ENCODE data around the gene FCHSD1. TPM values are rescaled to one million over a fixed set of nuclear protein-coding genes. Genes with fewer than 3 reads are reported as not detected.

Gene FCHSD1
- total RNA-seq, 1 experiment from 2014 or later = 22.7 TPM

GRCh38 chr5:141628175-141628788 is 22.9 kb downstream of the FCHSD1 start:
- Histone ChIP-seq H3K9ac (ENCODE audit: low read length) (no peak overlapping the region), H3K27ac (ENCODE audit: low read length) (no peak overlapping the region), H3F3A (ENCODE audit: low read length, unreplicated experiment) (no peaks in the 10 kb centered on the region), H3K9me3 (ENCODE audit: low read length) (no peaks in the 10 kb centered on the region), H3K4me3 (ENCODE audit: low read length) (no peak overlapping the region), H3K4me1 (ENCODE audit: insufficient read depth, low read length) (no peaks in the 10 kb centered on the region), H2AFZ (ENCODE audit: low read length) (no peak overlapping the region), H3K79me2 (ENCODE audit: low read length) (peaks cover 18% of the 10 kb centered on the region), H4K20me1 (ENCODE audit: low read length) (no peaks in the 10 kb centered on the region), H3K36me3 (ENCODE audit: low read depth, low read length) (peaks cover 4% of the 10 kb centered on the region; the same call in 1 of the 2 replicates), H3K9me2 (replicated peaks; ENCODE audit: low read length) (no peaks in the 10 kb centered on the region), H3K4me2 (ENCODE audit: low read length) (no peak overlapping the region), H3K27me3 (ENCODE audit: low read length) (no peaks in the 10 kb centered on the region)
- intact Hi-C loops (cut with micrococcal nuclease) = no loop called here
- no peak for ATAC-seq
- no TSS peak for BruUV-seq (replicated peaks)
- TF ChIP-seq CTCF (conservative IDR thresholded peaks at IDR 0.05; ENCODE audit: low read depth, low read length) = no peak
- TF ChIP-seq EZH2 (IDR thresholded peaks at IDR 0.05; ENCODE audit: low read length, unreplicated experiment) = no peak
- no peak for TF ChIP-seq EZH2phosphoT487 (IDR thresholded peaks at IDR 0.05; ENCODE audit: borderline replicate concordance, low read length)
- POLR2A ChIA-PET (ENCODE audit: unreplicated experiment) = no interaction called here
- no peak for DNase-seq
- CTCF ChIA-PET = no interaction called here

- CTCF ChIA-PET = interaction anchor here (0.6 kb wide), 1 partner anchor 80 kb away, joined by 3 read pairs; no protein-coding TSS in a partner anchor
- no peaks in the 10 kb centered on the region for H3K27me3 ChIP-seq (ENCODE audit: low read length)
- intact Hi-C loops (cut with micrococcal nuclease) = no loop called here
- no peaks in the 10 kb centered on the region for H3K9me3 ChIP-seq (ENCODE audit: low read length)
- no peak overlapping the region for H3K9ac ChIP-seq (ENCODE audit: low read length)
- POLR2A ChIA-PET (ENCODE audit: unreplicated experiment) = no interaction called here
- H4K20me1 ChIP-seq (ENCODE audit: low read length) = no peaks in the 10 kb centered on the region
- H2AFZ ChIP-seq (ENCODE audit: low read length) = no peak overlapping the region
- no peak overlapping the region for H3K27ac ChIP-seq (ENCODE audit: low read length)
- TF ChIP-seq EZH2phosphoT487 (IDR thresholded peaks at IDR 0.05; ENCODE audit: borderline replicate concordance, low read length) (no peak), EZH2 (IDR thresholded peaks at IDR 0.05; ENCODE audit: low read length, unreplicated experiment) (no peak), CTCF (conservative IDR thresholded peaks at IDR 0.05; ENCODE audit: low read depth, low read length) (no peak)
- H3K4me3 ChIP-seq (ENCODE audit: low read length) = no peak overlapping the region
- H3F3A ChIP-seq (ENCODE audit: low read length, unreplicated experiment) = no peaks in the 10 kb centered on the region
- DNase-seq = no peak
- H3K36me3 ChIP-seq (ENCODE audit: low read depth, low read length) = peaks cover 7% of the 10 kb centered on the region; the same call in 1 of the 2 replicates
- H3K9me2 ChIP-seq (replicated peaks; ENCODE audit: low read length) = no peaks in the 10 kb centered on the region
- peaks cover under 1% of the 10 kb centered on the region; the same call in 1 of the 2 replicates for H3K79me2 ChIP-seq (ENCODE audit: low read length)
- BruUV-seq (replicated peaks) = no TSS peak
- H3K4me1 ChIP-seq (ENCODE audit: insufficient read depth, low read length) = no peaks in the 10 kb centered on the region
- ATAC-seq = no peak
- no peak overlapping the region for H3K4me2 ChIP-seq (ENCODE audit: low read length)
Observed at GRCh38 chr5:141623611-141624010, 27.6 kb downstream of the FCHSD1 start.

- Histone ChIP-seq H3K9me3 (ENCODE audit: low read length) (no peaks in the 10 kb centered on the region), H3K4me3 (ENCODE audit: low read length) (no peak overlapping the region), H3K4me1 (ENCODE audit: insufficient read depth, low read length) (no peaks in the 10 kb centered on the region), H3F3A (ENCODE audit: low read length, unreplicated experiment) (no peaks in the 10 kb centered on the region), H3K27ac (ENCODE audit: low read length) (no peak overlapping the region), H3K9ac (ENCODE audit: low read length) (no peak overlapping the region), H3K36me3 (ENCODE audit: low read depth, low read length) (peaks cover 7% of the 10 kb centered on the region; the same call in 1 of the 2 replicates), H3K79me2 (ENCODE audit: low read length) (peaks cover 5% of the 10 kb centered on the region), H3K9me2 (replicated peaks; ENCODE audit: low read length) (no peaks in the 10 kb centered on the region), H4K20me1 (ENCODE audit: low read length) (no peaks in the 10 kb centered on the region), H2AFZ (ENCODE audit: low read length) (no peak overlapping the region), H3K27me3 (ENCODE audit: low read length) (no peaks in the 10 kb centered on the region), H3K4me2 (ENCODE audit: low read length) (no peak overlapping the region)
- TF ChIP-seq CTCF (conservative IDR thresholded peaks at IDR 0.05; ENCODE audit: low read depth, low read length) (no peak), EZH2phosphoT487 (IDR thresholded peaks at IDR 0.05; ENCODE audit: borderline replicate concordance, low read length) (no peak), EZH2 (IDR thresholded peaks at IDR 0.05; ENCODE audit: low read length, unreplicated experiment) (no peak)
- ATAC-seq = no peak
- ChIA-PET CTCF (no interaction called here), POLR2A (ENCODE audit: unreplicated experiment) (no interaction called here)
- intact Hi-C loops (cut with micrococcal nuclease) = no loop called here
- no peak for DNase-seq
- BruUV-seq (replicated peaks) = no TSS peak
Observed at GRCh38 chr5:141623186-141623585, 28.0 kb downstream of the FCHSD1 start.

All from PC-3 (cell line).